HG02884 (cell line): Measurements from ENCODE around the gene CPA1.

Experiments used
- ATAC-seq: cut with Tn5 transposase; IDR thresholded peaks from one replicate; pipeline ENCODE4 v1.9.1; 2021; ENCODE audit warnings: mild to moderate bottlenecking, moderate library complexity; ENCODE audit not compliant: unreplicated experiment

Gene CPA1

DNA sequence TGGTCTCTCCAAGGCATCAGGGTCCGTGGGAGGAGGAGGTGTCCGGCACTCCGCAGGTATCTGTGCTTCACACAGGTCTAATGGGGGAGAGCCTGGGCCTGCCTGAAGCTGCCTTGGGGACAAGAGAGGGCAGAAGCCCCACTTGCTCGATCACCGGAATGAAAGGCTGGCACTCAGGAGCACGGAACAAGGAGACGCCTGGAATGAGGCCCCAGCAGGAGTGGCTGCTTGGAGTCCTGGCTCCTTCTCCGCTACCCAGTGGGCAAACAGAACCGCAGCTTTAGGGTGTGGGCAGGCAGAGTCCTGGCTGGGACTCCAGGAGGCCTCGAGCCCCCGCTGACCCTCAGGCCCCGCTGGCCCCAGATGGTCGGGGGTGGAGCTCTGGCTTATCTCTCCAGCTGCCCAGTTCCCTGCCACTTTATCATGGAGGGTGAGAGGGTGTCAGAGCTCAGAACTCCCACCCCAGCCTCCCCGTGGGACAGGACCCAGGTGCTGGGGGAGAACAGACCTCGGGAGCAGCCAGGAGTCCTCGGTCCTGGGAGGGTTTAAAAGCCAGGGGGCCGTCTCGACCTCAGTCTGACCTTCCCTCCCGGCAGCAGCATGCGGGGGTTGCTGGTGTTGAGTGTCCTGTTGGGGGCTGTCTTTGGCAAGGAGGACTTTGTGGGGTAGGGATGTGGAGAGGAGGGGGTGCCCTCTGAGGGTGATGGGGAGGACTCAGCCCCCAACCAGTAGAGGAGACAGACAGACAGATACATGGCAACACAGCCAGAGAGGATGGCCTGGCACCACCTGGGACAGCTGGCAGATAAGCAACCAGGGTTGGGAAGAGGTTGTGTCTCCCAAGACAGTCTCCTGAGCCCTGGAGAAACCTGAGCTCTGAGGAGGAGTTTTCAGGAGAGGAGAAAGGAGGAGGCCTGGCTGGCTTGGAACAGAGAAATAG, at the start of gene CPA1:
CPA1 (plus strand) TSS at position 574 of the 940 bp plus-strand sequence; CDS start at position 601, 27 bp downstream.
- no peak for ATAC-seq

- no peak for ATAC-seq
Observed at GRCh38 chr7:130332259-130333053, 47.8 kb upstream of the CPA1 start.

GRCh38 chr7:130333832-130334231, 46.5 kb upstream of the CPA1 start:
- no peak for ATAC-seq

DNA sequence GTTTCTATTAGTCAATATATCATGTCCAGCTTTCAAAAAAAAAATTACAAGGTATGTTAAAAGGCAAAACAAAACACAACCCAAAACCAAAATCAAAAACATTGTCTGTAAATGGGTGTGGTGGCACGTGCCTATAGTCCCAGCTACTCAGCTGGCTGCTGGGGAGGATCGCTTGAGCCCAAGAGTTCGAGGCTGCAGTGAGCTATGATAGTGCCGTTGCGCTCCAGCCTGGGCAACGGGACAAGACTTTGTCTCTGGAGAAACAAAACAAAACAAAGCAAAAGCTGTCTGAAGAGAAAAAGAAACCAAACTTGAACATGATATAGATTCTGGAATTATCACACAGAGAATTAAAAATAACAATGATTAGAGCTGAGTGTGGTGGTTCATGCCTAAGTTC, 46.0 kb upstream of the CPA1 start:
- no peak for ATAC-seq

- no peak for ATAC-seq
Observed at GRCh38 chr7:130337410-130337971, 42.8 kb upstream of the CPA1 start.

DNA sequence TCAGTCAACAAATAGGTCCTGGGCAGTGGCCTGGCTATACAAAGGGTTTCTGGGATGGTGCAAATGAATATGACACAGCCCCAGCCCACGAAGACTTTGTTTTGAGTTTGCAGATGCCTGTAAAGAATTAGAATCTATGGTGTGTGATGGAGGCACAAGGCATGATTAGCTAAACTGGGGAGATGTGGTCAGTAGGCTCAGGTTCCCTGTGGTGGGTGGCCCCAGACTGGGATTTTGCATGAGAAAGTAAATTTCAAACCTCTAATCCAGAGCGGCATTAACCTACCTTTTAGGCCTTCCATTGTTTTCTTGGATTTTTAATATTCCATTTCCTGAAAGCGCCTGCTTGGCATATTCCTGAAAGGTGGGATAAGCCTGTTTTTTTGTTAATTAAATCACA, 42.1 kb upstream of the CPA1 start:
- ATAC-seq: no peak

DNA sequence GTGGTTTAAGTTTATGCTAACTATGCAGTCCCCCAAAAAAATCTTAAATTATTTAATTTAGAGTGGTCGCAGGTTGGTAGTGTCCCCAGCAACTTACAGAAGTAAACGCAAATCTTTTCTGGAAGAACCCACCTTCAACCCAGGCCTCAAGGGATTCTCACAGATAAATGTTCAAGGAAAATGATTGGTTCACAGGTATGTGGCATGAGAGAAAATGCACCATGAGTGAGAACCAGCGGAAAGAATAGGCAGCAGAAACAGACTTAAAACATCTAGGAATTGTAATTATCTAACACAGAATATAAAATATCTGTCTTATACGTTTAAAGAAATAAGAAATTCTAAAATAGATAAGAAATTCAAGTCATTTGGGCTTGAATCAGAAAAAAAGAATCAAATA, 38.4 kb upstream of the CPA1 start:
- ATAC-seq: no peak

- no peak for ATAC-seq
Observed at GRCh38 chr7:130342701-130343380, 37.5 kb upstream of the CPA1 start.

- no peak for ATAC-seq
Observed at GRCh38 chr7:130344271-130344866, 35.9 kb upstream of the CPA1 start, which contains the start of gene CPA5. CPA5 (plus strand) TSS chr7:130344816; CDS start chr7:130346486, 1,670 bp downstream.

DNA sequence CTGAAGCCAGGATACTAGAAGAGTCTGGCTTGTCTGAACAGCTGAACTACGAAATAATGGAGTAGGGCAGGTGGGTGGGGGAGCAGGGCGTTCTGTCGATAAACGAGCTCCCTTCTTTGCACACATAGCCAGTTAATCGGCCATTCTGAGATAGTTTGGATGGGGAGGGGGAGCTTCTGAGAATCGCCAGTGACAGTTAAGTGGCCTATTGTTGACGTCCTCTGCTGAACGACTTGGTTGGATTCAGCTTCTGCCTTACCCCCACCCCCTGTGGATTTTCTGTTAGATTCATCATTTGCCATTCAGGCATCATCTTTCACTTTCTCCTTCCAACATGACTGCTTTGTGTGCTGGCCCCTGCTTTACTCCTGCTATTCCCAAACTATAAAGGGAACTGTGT, 35.2 kb upstream of the CPA1 start:
- no peak for ATAC-seq

DNA sequence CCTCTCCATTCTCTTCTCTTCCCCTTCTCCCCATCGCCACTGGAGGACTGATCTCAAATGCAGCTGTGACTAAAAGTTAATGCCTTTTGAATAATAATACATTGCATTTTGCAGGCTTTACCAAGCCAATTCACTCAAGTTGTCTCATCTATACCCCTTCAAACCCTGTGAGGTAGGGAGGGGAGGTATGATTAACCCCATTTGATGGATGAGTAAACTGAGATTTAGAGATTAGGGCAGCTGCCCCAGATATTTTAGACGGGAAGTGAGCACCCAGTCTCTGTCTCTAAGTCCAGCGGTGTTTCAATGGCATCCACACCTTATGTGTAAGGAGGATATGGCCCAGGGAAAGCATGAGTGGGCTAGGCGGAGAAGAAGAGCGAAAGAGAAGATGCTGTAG, 34.6 kb upstream of the CPA1 start:
- no peak for ATAC-seq

GRCh38 chr7:130346177-130346905, 34.0 kb upstream of the CPA1 start:
- ATAC-seq: no peak

DNA sequence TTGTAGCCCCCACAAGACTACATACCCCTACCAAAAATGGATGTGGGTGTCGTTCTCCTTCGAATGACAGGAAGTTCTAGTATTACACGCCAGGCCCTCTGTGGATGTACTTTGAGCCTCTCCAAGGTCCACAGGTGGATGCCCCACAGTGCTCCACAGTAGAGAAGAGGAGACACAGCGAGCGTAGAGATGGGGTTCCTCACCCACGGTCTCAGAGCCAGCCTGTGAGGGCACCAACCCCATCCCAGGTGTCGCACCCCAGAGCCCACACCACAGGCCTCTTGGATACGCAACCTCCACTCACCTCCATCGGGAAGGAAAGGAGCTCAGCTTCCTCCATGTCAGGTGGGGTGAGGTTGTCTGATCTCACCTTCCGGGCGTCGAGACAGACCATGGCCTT, 33.4 kb upstream of the CPA1 start:
- no peak for ATAC-seq

GRCh38 chr7:130349911-130350782, 30.1 kb upstream of the CPA1 start:
- ATAC-seq: no peak

DNA sequence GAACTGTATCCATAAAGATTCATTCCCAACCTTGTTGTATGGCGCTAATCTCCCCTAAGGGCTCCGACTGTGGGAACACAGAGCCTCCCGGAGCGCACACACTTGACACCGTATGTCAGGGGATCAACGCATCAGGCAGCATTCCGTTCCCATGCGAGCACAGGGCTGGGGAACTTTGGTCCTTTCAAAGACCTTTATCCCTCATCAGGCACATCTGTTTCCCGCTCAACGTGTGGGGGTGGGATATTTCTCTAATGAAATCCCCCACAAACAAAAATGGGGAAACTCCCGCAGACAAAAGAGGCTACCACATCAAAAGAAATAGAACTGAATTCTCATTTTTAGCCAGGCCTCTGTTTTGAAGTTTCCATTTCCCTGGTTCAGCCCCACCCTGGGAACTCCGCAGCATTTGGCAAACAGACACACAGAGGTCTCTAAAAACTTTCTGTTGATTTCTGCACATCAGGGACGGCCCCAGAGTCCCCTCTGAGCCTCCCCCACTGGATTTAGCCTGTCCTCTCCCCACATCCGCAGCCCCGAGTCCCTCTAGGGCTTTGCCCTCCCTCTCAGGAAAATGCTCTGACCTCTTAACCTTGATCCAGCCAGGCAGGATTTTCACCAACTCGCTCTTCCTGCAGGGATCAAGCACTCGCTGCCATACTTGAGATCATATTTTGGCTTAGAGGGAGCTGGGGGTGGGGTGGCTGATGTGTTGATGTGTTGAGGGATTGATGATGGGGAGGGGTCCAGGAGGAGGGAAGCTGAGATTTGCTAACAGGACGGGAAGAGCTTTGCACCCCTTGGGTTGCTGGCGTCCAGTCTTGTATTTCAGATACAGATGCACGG, 29.1 kb upstream of the CPA1 start:
- ATAC-seq: no peak

DNA sequence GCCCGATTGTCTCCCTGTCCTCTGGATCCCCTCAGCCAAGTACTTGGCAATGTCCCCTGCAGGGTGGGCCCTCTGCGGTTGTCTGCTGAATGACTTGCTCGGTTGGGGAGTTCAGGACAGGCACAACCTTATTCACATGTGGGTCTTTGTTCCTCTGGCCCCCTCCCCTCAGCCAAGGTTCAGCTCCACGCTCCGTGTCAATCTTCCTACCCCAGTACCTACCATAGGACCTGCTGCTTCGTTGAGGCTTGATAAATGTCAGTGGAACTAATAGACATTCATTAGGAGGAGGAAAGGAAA, 28.6 kb upstream of the CPA1 start:
- ATAC-seq: no peak

GRCh38 chr7:130352194-130353074, 27.9 kb upstream of the CPA1 start:
- ATAC-seq: no peak
